ENCODE data around the gene OLFML2A. TPM values are rescaled to one million over a fixed set of nuclear protein-coding genes. Genes with fewer than 3 reads are reported as not detected.
A peak's percentile ranks its signal among the peaks of the same experiment; 100 is the strongest.

The OLFML2A gene
- total RNA-seq, 6 experiments from 2014 or later = 0.30 to 0.88 (median 0.36) TPM

- no peaks in the 10 kb centered on the region for H3K9me3 Mint-ChIP-seq
- H3K27me3 Mint-ChIP-seq (ENCODE audit: insufficient read depth) = peaks cover 14% of the 10 kb centered on the region
- H3K4me1 Mint-ChIP-seq (ENCODE audit: low read depth) = peaks cover 8% of the 10 kb centered on the region
- no peak overlapping the region for H3K27ac Mint-ChIP-seq
- H3K4me3 Mint-ChIP-seq = no peak overlapping the region
- TF ChIP-seq, protein P1, sequence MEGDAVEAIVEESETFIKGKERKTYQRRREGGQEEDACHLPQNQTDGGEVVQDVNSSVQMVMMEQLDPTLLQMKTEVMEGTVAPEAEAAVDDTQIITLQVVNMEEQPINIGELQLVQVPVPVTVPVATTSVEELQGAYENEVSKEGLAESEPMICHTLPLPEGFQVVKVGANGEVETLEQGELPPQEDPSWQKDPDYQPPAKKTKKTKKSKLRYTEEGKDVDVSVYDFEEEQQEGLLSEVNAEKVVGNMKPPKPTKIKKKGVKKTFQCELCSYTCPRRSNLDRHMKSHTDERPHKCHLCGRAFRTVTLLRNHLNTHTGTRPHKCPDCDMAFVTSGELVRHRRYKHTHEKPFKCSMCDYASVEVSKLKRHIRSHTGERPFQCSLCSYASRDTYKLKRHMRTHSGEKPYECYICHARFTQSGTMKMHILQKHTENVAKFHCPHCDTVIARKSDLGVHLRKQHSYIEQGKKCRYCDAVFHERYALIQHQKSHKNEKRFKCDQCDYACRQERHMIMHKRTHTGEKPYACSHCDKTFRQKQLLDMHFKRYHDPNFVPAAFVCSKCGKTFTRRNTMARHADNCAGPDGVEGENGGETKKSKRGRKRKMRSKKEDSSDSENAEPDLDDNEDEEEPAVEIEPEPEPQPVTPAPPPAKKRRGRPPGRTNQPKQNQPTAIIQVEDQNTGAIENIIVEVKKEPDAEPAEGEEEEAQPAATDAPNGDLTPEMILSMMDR (IDR thresholded peaks at IDR 0.05) = no peak
- no peaks in the 10 kb centered on the region for H3K36me3 Mint-ChIP-seq (ENCODE audit: low read depth)
- no peak for DNase-seq
Observed at GRCh38 chr9:124846969-124847368, 70.0 kb downstream of the OLFML2A start.

GRCh38 chr9:124849801-124850200 lies 72.9 kb downstream of the OLFML2A start:
- TF ChIP-seq, protein P1 (IDR thresholded peaks at IDR 0.05) = no peak
- no peaks in the 10 kb centered on the region for H3K36me3 Mint-ChIP-seq (ENCODE audit: low read depth)
- H3K27me3 Mint-ChIP-seq (ENCODE audit: insufficient read depth) = peaks cover 13% of the 10 kb centered on the region
- H3K27ac Mint-ChIP-seq = no peak overlapping the region
- peak; percentile 68 for DNase-seq
- peaks cover 14% of the 10 kb centered on the region for H3K4me1 Mint-ChIP-seq (ENCODE audit: low read depth)
- no peaks in the 10 kb centered on the region for H3K9me3 Mint-ChIP-seq
- H3K4me3 Mint-ChIP-seq = no peak overlapping the region

DNA sequence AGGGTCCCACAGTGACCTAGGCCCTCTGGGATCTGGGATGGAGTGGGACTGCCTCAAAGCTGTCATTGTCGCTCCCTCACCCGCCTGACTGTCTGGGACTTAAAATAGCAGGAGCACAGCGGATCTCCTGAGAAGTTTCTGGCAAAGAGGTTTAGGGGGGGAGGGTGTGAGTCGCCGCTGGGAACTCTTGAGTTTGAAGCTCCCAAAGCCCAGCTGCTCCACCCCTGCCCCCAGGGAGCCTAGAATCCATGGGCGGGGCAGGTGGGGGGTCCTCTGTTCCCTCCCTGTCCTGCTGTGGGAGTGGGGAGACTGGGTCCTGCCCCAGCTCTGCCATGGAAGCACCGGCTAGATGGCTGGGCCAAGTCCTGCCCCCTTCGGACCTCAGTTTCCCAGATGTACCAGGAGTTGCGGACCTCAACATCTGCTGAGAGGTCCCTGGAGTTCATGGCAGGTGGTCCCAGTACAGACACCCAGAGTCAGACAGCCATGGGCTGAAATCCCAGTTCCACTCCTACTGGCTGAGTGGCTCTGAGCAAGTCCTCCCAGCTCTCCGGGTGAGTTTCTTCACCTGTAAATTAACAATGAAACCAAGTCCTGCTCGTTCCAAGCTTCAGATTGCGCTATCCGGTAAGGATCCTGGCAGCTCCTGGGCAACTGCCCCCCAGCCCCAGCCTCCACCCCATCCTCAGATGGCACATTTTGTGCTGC lies 75.3 kb downstream of the OLFML2A start:
- DNase-seq = no peak
- Mint-ChIP-seq H3K27me3 (ENCODE audit: insufficient read depth) (peaks cover 14% of the 10 kb centered on the region), H3K36me3 (ENCODE audit: low read depth) (0 out of 2 replicates have a peak, but pooled peaks cover under 1% of the 10 kb centered on the region), H3K4me1 (ENCODE audit: low read depth) (peaks cover 14% of the 10 kb centered on the region), H3K27ac (no peak overlapping the region), H3K4me3 (peak overlapping the region; percentile 84), H3K9me3 (no peaks in the 10 kb centered on the region)
- TF ChIP-seq, protein P1 (IDR thresholded peaks at IDR 0.05) = no peak

DNA sequence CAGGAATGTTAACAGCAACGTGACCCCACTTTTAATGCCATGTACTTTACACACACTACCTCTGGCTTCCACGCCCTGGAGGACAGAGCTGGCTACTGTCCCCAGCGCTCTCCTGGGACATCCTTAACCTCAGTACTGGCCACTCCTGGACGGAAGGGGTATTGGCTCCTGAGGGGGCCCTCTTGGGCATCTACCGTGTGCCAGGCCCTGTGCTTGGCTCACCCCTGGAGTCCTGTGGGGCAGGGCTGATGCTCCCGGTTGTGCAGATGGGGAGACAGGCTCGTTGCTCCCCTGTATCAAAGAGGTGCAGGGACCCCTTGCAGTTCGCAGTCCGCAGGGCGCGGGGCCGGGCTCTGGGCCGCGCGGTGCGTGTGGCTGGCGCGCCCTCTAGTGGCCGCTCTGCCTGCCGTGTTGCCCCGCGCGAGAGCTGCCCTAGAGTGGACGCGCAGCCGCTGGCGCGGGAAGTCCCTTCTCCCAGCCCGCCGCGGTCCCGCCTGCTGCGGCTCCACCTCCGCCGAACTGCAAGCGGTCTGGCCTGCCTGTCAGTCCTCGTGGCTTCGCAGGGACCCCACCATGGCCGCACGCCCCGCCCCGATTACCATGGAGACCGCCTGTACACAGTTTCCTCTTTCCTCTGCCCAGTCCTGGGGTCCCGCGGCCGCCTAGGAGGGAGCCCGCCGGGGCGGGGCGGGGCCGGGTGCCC lies 76.0 kb downstream of the OLFML2A start, which contains the start of gene WDR38:
Gene WDR38 (plus strand): TSS at position 632 of the 703 bp plus-strand sequence. CDS start 72 bp downstream, outside the sequence.
- Mint-ChIP-seq H3K27ac (0 out of 2 replicates have a peak within 1 kb of the TSS, but pooled peaks have one; percentile 18), H3K9me3 (no peaks in the 10 kb centered on the region), H3K4me1 (ENCODE audit: low read depth) (peaks cover 14% of the 10 kb centered on the region), H3K27me3 (ENCODE audit: insufficient read depth) (peaks cover 10% of the 10 kb centered on the region), H3K4me3 (peak within 1 kb of the TSS; percentile 84), H3K36me3 (ENCODE audit: low read depth) (0 out of 2 replicates have a peak, but pooled peaks cover 8% of the 10 kb centered on the region)
- peak; percentile 63 for DNase-seq
- TF ChIP-seq, protein P1 (IDR thresholded peaks at IDR 0.05) = peak; percentile 100

DNA sequence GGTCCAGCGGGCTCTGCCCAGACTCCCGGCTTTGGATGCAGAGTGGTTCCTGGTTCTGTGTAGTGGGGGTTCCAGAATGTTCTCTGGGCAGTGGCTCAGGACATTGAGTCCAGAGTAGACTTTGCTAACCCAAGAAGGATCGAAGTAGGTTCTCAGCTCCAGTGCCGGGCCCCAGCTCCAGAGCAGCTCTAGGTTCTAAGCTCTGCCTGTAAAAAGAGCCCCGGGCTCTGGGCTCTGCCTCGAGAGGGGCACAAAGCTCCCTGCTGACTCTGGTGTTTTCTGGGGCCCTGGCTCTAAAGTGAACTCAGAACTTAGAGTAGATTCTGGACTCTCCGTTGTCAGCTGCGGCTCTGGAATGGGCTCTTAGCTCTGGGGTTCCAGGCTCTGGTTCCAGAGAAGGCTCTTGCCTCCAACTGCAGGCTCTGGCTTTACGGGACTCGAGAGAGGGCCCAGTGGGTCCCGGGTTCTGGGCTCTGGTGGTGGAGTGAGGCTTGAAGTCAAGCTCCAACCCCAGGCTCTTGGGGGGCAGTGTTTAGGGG lies 76.7 kb downstream of the OLFML2A start:
- Mint-ChIP-seq H3K9me3 (no peaks in the 10 kb centered on the region), H3K27me3 (ENCODE audit: insufficient read depth) (peaks cover 10% of the 10 kb centered on the region), H3K36me3 (ENCODE audit: low read depth) (0 out of 2 replicates have a peak, but pooled peaks cover 8% of the 10 kb centered on the region), H3K4me3 (peak overlapping the region; percentile 84), H3K4me1 (ENCODE audit: low read depth) (peaks cover 14% of the 10 kb centered on the region), H3K27ac (0 out of 2 replicates have a peak overlapping the region, but pooled peaks have one; percentile 18)
- DNase-seq = no peak
- TF ChIP-seq, protein P1 (IDR thresholded peaks at IDR 0.05) = no peak
